IPS DF 19.7 (cell line): Measurements from ENCODE around the gene IQCN.
"Not testable (repeated sequence)": the region's sequence is repeated elsewhere in the genome, so short reads cannot be mapped to it uniquely, and the experiment has no call there.

ENCODE experiments used
- DNase-seq: peaks from one replicate; pipeline ENCODE4 v3.0.0-alpha.2; 2013; ENCODE audit warnings: low read depth, low spot score

Gene IQCN

DNA sequence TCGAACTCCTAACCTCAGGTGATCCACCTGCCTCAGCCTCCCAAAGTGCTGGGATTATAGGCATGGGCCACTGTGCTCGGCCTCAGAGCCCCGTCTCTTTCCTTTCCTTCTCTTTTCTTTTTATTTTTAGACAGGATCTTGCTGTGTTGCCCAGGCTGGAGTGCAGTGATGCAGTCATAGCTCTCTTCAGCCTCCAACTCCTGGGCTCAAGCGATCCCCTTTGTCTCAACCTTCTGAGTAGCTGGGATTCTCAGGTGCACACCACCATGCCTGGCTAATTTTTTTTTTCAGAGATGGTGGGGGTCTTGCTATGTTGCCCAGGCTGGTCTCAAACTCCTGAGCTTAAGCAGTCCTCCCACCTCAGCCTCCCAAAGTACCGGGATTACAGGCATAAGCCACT is 64.3 kb downstream of the IQCN start:
- DNase-seq = not testable (repeated sequence)

DNA sequence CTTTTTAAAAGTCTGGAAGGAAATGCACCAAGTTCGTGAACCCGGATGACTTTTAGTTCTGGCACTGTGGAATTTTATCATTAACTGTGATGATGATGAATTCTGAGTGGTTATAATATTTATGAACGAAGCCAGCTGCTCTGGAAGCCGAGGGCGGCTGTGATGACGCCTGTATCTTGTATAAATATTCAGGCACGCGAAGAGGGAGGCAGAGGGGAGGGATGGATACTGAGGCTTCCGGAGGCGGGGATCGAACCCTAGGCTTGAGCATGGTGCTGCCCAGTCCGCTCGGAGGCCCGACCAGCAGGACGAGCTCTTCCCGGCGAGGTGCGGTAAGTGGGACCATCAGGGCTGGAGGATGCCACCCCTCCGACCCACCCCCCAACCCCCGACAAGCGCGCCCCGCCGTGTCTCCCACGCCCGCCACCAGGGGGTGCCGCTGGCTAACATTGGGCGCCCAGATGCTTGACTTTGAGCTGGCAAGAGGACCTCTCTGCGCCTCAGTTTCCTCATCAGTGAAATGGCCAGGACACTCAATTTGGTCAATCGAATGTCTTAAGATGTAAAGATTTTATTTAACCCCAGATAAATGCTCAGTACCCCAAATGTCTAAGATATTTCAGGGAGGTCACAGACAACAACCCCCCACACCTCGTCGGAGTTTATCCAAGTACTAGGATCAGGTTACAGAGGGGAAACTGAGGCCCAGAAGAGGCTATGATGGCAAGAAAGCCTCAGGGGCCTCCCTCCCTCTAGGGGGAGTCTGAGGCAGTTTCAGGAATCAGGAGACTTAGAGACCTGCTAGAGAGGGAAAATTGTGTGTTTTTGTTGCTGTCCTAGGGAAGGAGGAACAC is 65.9 kb downstream of the IQCN start:
- no peak for DNase-seq
